ENCODE data around the gene LINC01488.

Gene LINC01488

DNA sequence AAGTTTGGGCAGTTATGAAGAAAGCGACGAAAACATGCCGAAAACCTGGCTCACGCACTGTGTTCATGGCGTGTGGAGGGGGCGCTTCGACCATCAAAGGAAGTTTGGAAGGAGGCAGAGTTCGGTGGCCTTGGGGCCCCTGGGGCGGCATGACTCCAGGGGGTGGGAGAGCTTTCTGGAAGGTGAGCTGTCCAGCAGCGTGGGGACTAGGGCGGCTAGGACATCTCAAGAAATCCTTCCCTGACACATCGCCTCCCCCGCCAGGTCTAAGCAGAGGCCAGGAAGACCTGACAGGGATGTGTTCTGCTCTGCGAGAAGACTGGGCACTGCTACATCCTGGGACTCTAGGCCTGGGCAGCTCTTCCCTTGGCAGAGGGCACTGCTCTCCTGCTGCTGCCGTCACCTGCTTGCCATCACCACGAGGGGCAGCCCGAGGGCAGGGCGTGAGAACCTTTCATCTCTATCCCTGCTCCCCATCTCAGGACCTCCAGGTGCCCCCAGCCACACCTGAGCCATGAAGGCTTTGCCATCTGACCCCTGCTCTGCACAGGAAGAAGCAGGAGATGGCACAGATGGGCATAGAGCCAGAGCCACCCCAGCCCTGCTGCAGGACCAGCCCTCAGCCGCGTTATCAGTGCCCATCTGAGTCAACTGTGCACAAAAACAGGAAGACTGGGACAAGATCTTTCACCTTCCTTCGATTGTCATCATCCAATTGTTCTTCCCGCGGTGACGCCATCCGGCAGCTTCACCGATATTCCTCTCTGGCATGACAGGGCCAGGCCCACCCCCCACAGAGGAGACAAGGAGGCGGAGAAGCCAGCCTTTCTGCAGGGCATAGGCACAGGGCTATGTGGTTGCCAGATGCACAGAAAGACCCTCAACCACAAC is 12.7 kb downstream of the LINC01488 start:
- H3K9me3 ChIP-seq (ENCODE audit: insufficient read depth, low read depth, low read length) = no peaks in the 10 kb centered on the region
- H3K27me3 ChIP-seq (ENCODE audit: insufficient read depth, low read length) = no peaks in the 10 kb centered on the region
- no peak overlapping the region for H3K4me3 ChIP-seq (ENCODE audit: low read length)
- H3K36me3 ChIP-seq (ENCODE audit: insufficient read depth, low read depth, low read length) = no peaks in the 10 kb centered on the region
- no peak overlapping the region for H3K27ac ChIP-seq (ENCODE audit: low read length)
- no peaks in the 10 kb centered on the region for H3K4me1 ChIP-seq (ENCODE audit: insufficient read depth, low read length)
- H3K9ac ChIP-seq (ENCODE audit: low read depth, low read length) = no peak overlapping the region

DNA sequence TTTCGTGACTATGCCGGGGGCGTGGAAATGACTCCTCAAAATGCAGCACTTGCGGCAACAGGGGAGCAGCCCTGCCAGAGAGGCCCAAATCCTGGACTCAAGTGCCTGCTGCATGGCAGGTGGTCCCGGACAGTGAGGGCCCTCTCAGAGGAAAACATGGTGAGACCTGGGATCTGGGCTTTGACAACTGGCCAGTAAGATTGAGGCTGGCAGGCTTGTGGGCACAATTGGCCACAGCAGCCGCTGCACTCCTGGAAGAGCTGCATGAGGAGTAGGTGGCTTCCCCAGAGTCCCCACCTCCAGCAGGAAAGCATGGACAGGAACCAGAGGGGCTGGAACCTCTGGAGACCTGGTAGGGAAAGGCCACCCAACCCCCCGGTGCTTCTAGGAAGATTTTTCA is 13.4 kb downstream of the LINC01488 start:
- no peak overlapping the region for H3K27ac ChIP-seq (ENCODE audit: low read length)
- H3K27me3 ChIP-seq (ENCODE audit: insufficient read depth, low read length) = no peaks in the 10 kb centered on the region; the same call in 1 of the 2 replicates
- no peak overlapping the region for H3K9ac ChIP-seq (ENCODE audit: low read depth, low read length)
- no peak overlapping the region for H3K4me3 ChIP-seq (ENCODE audit: low read length)
- no peaks in the 10 kb centered on the region for H3K36me3 ChIP-seq (ENCODE audit: insufficient read depth, low read depth, low read length)
- H3K9me3 ChIP-seq (ENCODE audit: insufficient read depth, low read depth, low read length) = no peaks in the 10 kb centered on the region
- no peaks in the 10 kb centered on the region for H3K4me1 ChIP-seq (ENCODE audit: insufficient read depth, low read length)

DNA sequence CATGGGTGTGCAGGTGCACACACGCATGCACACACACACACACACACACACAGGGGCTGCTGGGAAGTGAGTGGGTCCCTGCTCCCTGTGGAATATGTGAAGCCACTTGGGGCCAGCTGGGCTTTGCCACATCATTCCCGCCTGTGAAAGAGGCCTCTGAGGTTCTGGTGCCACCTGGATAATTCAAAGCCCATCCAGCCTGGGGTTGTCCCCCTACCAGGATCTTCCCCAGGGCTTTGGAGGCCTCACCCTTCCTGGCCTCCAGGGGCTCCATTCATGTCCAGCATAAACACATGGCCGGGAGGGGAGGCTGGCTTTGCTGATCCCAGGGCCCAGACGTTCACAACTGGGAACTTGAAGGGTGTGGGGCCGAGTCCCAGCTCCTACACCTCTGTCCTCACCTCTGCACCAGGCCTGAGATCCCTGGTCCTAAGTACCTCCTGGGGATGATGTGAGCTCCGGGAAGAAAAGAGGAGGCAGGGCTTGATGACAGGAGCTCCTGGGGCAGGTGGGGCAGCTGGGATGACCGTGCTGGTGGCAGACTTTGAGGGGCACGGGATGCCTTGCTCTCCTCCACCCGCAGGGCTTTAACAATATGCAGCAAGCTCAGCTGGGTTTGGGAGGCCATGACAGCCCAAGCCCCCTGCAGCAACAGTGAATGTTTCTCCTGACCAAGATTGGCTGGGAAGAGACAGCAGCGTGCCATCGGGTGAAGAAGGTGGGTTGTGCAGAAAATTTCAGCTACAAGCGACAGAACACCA is 14.2 kb downstream of the LINC01488 start:
- Histone ChIP-seq H3K36me3 (ENCODE audit: insufficient read depth, low read depth, low read length) (no peaks in the 10 kb centered on the region), H3K27me3 (ENCODE audit: insufficient read depth, low read length) (no peaks in the 10 kb centered on the region; the same call in 1 of the 2 replicates), H3K27ac (ENCODE audit: low read length) (no peak overlapping the region), H3K4me3 (ENCODE audit: low read length) (no peak overlapping the region), H3K9ac (ENCODE audit: low read depth, low read length) (no peak overlapping the region), H3K4me1 (ENCODE audit: insufficient read depth, low read length) (no peaks in the 10 kb centered on the region), H3K9me3 (ENCODE audit: insufficient read depth, low read depth, low read length) (no peaks in the 10 kb centered on the region)

DNA sequence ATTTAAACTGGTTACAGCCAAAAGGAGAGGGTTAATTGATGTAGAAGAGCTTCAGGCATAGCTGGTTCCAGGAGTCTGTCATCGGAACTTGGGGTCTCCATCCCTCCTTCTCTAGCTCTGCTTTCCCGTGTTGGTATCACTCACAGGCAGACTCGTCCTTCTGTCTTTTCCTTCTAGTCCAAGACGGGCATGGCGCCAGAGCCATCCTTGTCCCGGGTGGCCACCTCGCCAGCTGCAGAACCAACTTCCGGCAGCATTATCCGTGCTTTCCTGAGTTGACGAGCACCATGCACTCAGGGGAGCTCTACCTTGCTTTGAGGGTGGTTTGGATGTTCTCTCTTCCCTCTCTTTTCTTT is 14.7 kb downstream of the LINC01488 start:
- Histone ChIP-seq H3K36me3 (ENCODE audit: insufficient read depth, low read depth, low read length) (no peaks in the 10 kb centered on the region), H3K4me1 (ENCODE audit: insufficient read depth, low read length) (no peaks in the 10 kb centered on the region), H3K4me3 (ENCODE audit: low read length) (no peak overlapping the region), H3K9me3 (ENCODE audit: insufficient read depth, low read depth, low read length) (no peaks in the 10 kb centered on the region), H3K27me3 (ENCODE audit: insufficient read depth, low read length) (no peaks in the 10 kb centered on the region; the same call in 1 of the 2 replicates), H3K9ac (ENCODE audit: low read depth, low read length) (no peak overlapping the region), H3K27ac (ENCODE audit: low read length) (no peak overlapping the region)

DNA sequence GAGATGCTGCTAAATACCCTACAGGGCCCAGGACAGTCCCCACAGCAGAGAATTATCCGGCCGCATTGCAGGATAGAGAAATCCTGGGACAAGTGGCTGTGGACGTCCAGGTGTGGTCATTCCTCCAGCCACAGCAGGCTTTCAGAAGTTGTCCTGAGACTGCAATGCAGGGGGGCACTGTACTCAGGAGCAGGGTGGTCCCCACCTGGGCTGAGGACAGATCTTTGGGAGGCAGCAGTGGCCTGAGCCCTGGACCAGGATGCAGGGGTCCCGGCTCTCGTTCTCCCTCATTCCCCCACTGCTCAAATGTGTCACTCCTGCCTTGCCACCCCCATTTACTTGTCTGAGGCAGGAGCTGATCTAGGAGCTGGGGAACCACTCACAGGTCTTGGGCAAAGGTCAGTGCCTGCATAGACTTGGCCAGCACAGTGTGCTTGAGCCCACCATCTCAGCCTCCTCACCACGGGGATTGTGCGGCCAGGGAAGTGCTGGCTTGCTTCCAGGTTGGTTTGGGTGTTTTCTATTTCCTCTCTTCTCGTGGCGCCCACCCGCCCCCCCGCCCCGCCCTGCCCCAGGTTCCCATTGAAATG is 15.3 kb downstream of the LINC01488 start:
- Histone ChIP-seq H3K9ac (ENCODE audit: low read depth, low read length) (no peak overlapping the region), H3K9me3 (ENCODE audit: insufficient read depth, low read depth, low read length) (no peaks in the 10 kb centered on the region), H3K4me1 (ENCODE audit: insufficient read depth, low read length) (no peaks in the 10 kb centered on the region), H3K36me3 (ENCODE audit: insufficient read depth, low read depth, low read length) (no peaks in the 10 kb centered on the region), H3K4me3 (ENCODE audit: low read length) (no peak overlapping the region), H3K27ac (ENCODE audit: low read length) (no peak overlapping the region), H3K27me3 (ENCODE audit: insufficient read depth, low read length) (no peaks in the 10 kb centered on the region; the same call in 1 of the 2 replicates)

DNA sequence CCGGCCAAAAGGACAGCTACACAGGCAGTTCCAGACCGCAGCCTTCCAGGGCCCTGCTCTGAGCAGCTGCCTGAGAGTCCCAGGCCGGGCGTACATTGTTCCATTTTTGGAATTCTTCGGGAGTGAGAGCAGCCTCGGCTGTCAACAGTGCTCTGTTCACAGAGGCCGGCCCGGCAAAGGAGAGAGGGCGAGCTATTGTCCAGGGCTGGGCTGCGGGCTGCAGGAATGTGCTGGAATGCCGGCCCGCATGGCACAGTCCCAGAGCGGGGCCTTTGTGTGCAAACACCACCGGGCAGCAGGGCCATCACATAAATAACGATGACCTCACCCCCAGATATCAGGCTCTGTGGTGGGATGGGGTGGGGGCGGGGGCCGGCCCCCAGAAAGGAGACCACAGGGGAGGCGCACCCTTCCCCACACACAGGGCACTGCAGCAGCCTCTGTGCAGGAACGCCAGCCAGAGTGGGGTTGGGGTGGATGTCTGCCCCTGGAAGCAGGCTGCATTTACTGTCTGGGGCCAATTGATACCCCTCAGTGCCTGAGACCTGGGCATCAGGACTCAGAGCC is 15.8 kb downstream of the LINC01488 start:
- H3K27me3 ChIP-seq (ENCODE audit: insufficient read depth, low read length) = no peaks in the 10 kb centered on the region; the same call in 1 of the 2 replicates
- no peaks in the 10 kb centered on the region for H3K4me1 ChIP-seq (ENCODE audit: insufficient read depth, low read length)
- H3K36me3 ChIP-seq (ENCODE audit: insufficient read depth, low read depth, low read length) = no peaks in the 10 kb centered on the region
- no peak overlapping the region for H3K27ac ChIP-seq (ENCODE audit: low read length)
- H3K4me3 ChIP-seq (ENCODE audit: low read length) = no peak overlapping the region
- H3K9me3 ChIP-seq (ENCODE audit: insufficient read depth, low read depth, low read length) = no peaks in the 10 kb centered on the region
- no peak overlapping the region for H3K9ac ChIP-seq (ENCODE audit: low read depth, low read length)

DNA sequence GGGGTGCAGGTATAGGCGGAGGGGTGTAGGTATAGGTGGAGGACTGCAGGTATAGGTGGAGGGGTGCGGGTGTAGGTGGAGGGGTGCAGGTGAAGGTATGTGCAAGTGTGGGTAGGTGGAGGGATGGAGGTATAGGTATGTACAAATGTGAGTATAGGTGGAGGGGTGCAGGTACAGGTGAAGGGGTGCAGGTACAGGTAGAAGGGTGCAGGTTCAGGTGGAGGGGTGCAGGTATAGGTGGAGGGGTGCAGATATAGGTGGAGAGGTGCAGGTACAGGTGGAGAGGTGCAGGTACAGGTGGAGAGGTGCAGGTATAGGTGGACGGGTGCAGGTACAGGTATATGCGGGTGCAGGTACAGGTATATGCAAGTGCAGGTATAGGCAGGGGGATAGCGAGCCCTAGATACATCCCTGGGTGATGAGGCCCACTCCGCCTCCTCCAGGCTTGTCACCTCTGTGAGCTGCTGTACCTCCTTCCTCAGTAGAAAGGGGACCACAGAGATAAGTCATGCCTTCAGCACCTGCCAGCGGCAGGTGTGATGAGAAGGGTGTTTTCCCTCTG is 17.2 kb downstream of the LINC01488 start:
- no peaks in the 10 kb centered on the region; the same call in 1 of the 2 replicates for H3K27me3 ChIP-seq (ENCODE audit: insufficient read depth, low read length)
- H3K9me3 ChIP-seq (ENCODE audit: insufficient read depth, low read depth, low read length) = no peaks in the 10 kb centered on the region
- H3K27ac ChIP-seq (ENCODE audit: low read length) = no peak overlapping the region
- H3K4me1 ChIP-seq (ENCODE audit: insufficient read depth, low read length) = no peaks in the 10 kb centered on the region
- no peaks in the 10 kb centered on the region for H3K36me3 ChIP-seq (ENCODE audit: insufficient read depth, low read depth, low read length)
- H3K9ac ChIP-seq (ENCODE audit: low read depth, low read length) = no peak overlapping the region
- H3K4me3 ChIP-seq (ENCODE audit: low read length) = no peak overlapping the region

DNA sequence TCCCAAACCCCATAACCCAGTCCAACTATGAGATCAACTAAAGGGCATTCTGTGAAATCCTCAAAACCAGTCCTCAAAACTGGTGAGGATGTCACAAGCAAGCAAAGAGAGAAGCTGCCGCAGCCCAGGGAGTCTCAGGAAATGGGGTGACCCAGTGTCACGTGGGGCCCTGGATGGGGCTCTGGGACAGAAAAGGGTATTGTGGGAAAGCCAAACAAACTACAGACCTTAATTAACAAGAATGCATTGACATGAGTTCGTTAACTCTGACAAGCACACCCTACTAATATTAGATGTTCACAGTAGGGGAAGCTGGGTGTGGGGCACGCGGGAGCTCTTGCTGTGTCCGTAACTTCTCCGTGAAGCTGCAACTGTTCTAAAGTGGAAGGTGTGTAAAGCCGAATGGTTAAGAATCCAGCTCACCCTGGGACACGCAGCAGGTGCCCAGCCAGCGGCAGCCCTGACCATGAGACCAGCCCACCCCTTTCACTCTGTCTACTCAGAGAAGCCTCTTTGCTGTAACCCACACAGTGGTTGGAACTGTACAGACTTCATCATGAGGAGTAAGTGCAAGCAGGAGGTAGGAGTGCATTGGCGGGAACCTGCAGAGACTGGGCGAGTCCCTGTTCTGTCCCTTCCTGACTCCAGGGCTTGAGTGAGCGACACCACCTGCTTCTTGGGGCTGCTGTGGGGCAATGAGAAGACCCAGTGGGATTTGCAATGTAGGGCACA is 17.9 kb downstream of the LINC01488 start:
- H3K36me3 ChIP-seq (ENCODE audit: insufficient read depth, low read depth, low read length) = no peaks in the 10 kb centered on the region
- H3K9me3 ChIP-seq (ENCODE audit: insufficient read depth, low read depth, low read length) = no peaks in the 10 kb centered on the region
- H3K4me3 ChIP-seq (ENCODE audit: low read length) = no peak overlapping the region
- H3K4me1 ChIP-seq (ENCODE audit: insufficient read depth, low read length) = no peaks in the 10 kb centered on the region
- H3K27ac ChIP-seq (ENCODE audit: low read length) = no peak overlapping the region
- H3K27me3 ChIP-seq (ENCODE audit: insufficient read depth, low read length) = no peaks in the 10 kb centered on the region; the same call in 1 of the 2 replicates
- no peak overlapping the region for H3K9ac ChIP-seq (ENCODE audit: low read depth, low read length)

DNA sequence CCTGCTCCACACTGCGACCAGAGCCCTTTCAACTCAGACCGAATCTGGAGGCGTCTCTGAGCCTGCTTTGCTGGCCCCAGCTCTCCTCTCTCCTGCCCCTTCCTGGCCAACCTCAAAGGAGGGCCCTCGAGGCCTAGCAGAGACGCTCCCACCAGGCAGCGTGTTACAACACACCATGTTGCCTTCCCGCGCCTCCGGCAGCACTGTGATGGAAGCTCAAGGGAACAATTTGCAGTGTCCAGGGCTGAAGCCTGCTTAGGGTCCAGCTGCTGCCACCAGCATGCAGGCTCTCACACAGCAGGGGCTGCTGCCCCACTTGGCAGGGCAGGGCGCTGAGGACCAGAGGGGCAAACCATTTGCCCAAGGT is 18.4 kb downstream of the LINC01488 start:
- no peaks in the 10 kb centered on the region for H3K4me1 ChIP-seq (ENCODE audit: insufficient read depth, low read length)
- H3K27ac ChIP-seq (ENCODE audit: low read length) = no peak overlapping the region
- no peak overlapping the region for H3K4me3 ChIP-seq (ENCODE audit: low read length)
- H3K36me3 ChIP-seq (ENCODE audit: insufficient read depth, low read depth, low read length) = no peaks in the 10 kb centered on the region
- no peaks in the 10 kb centered on the region for H3K9me3 ChIP-seq (ENCODE audit: insufficient read depth, low read depth, low read length)
- no peaks in the 10 kb centered on the region; the same call in 1 of the 2 replicates for H3K27me3 ChIP-seq (ENCODE audit: insufficient read depth, low read length)
- no peak overlapping the region; the same call in 1 of the 2 replicates for H3K9ac ChIP-seq (ENCODE audit: low read depth, low read length)

DNA sequence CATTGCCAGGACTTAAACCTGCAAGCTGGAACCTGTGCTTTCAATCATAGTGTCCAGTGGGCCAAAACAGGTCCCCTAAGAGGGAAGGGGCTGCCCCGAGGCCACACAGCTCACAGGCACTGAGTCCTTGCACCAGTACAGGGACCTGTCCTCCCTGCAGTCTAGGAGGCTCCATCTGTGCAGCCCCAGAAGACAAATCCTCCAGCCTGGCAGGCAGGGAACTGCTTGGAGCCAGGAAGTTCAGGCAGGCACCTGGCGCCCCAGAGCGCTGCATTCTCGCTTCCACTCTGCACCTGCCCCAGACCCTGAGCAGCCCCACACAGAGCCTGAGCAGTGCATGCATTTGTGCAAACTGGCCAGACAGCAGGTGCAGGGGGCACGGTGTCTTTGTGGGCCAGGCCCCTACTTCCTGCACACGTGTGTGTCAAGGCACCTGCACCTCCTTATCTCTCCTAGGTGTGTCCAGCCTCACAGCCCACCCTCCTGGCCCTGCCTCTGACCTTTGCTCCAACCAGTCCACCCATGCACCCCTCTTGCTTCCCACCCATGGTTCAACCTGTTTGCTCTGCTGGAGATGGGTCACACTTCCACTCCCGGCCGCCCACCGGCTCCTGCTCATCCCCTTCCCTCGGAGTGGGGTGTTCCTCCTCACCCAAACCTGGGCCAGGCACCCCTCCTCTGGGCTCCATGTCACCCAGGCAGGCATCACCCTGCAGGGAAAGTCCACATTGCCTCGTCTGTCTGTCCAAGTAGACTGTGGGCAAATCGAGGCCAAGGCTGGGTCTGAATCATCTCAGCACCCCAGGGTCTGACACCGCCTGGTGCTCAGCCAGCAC is 19.0 kb downstream of the LINC01488 start:
- H3K4me1 ChIP-seq (ENCODE audit: insufficient read depth, low read length) = no peaks in the 10 kb centered on the region
- H3K9ac ChIP-seq (ENCODE audit: low read depth, low read length) = no peak overlapping the region; the same call in 1 of the 2 replicates
- no peaks in the 10 kb centered on the region for H3K36me3 ChIP-seq (ENCODE audit: insufficient read depth, low read depth, low read length)
- H3K4me3 ChIP-seq (ENCODE audit: low read length) = no peak overlapping the region
- no peaks in the 10 kb centered on the region for H3K9me3 ChIP-seq (ENCODE audit: insufficient read depth, low read depth, low read length)
- no peaks in the 10 kb centered on the region; the same call in 1 of the 2 replicates for H3K27me3 ChIP-seq (ENCODE audit: insufficient read depth, low read length)
- H3K27ac ChIP-seq (ENCODE audit: low read length) = no peak overlapping the region
